NCI-H1694 (cell line): Measurements from ENCODE around the gene SNX1.
"Not testable (repeated sequence)": the region's sequence is repeated elsewhere in the genome, so short reads cannot be mapped to it uniquely, and the experiment has no call there.

Experiments
- DNase-seq: peaks from one replicate; lab custom pipeline; 2025; lab: John Stamatoyannopoulos, UW

The SNX1 gene

GRCh38 chr15:64073496-64073895 lies 22.3 kb upstream of the SNX1 start:
- DNase-seq = not testable (repeated sequence)

- no peak for DNase-seq
These were observed 13.0 kb upstream of the SNX1 start for GRCh38 chr15:64082757-64083156.

- no peak for DNase-seq
These were observed 6.1 kb upstream of the SNX1 start for GRCh38 chr15:64089543-64090280.

GRCh38 chr15:64090527-64090926 lies 5.3 kb upstream of the SNX1 start:
- DNase-seq = no peak

- DNase-seq = peak; percentile 8
These were observed 3.5 kb upstream of the SNX1 start for GRCh38 chr15:64092075-64092820.

GRCh38 chr15:64092864-64093626 lies 2.7 kb upstream of the SNX1 start:
- no peak for DNase-seq

GRCh38 chr15:64093627-64094417 lies 2.0 kb upstream of the SNX1 start, which contains the start of gene CIAO2A:
TSS of gene CIAO2A (minus strand) at chr15:64093838. CDS start at chr15:64093768, 70 bp downstream.
- DNase-seq = peak; percentile 96

GRCh38 chr15:64095431-64095794 lies 369 bp upstream of the SNX1 start:
- DNase-seq = no peak

- DNase-seq = no peak
These were observed 1.0 kb downstream of the SNX1 start for GRCh38 chr15:64096668-64097384.

- DNase-seq = no peak
These were observed 3.6 kb downstream of the SNX1 start for GRCh38 chr15:64099379-64099778.

GRCh38 chr15:64100958-64101357 lies 5.2 kb downstream of the SNX1 start:
- DNase-seq = no peak

GRCh38 chr15:64102497-64102896 lies 6.7 kb downstream of the SNX1 start:
- DNase-seq = no peak

- no peak for DNase-seq
These were observed 9.4 kb downstream of the SNX1 start for GRCh38 chr15:64105113-64105704.

- no peak for DNase-seq
These were observed 11.6 kb downstream of the SNX1 start for GRCh38 chr15:64107337-64107736.

- not testable (repeated sequence) for DNase-seq
These were observed 14.4 kb downstream of the SNX1 start for GRCh38 chr15:64110108-64110701.

GRCh38 chr15:64110950-64111678 lies 15.3 kb downstream of the SNX1 start:
- DNase-seq = no peak

- no peak for DNase-seq
These were observed 15.9 kb downstream of the SNX1 start for GRCh38 chr15:64111679-64112050.

- no peak for DNase-seq
These were observed 16.4 kb downstream of the SNX1 start for GRCh38 chr15:64112073-64112772.

GRCh38 chr15:64112904-64113303 lies 17.1 kb downstream of the SNX1 start:
- DNase-seq = no peak
